NCI-H1417 treated with DMSO at 0.1 percent for 48 hours (cell line): ENCODE data around the gene MVD.
A peak's percentile ranks its signal among the peaks of the same experiment; 100 is the strongest.

Experiments used
- DNase-seq: peaks from one replicate; lab custom pipeline; 2025; lab: John Stamatoyannopoulos, UW

Gene MVD

DNA sequence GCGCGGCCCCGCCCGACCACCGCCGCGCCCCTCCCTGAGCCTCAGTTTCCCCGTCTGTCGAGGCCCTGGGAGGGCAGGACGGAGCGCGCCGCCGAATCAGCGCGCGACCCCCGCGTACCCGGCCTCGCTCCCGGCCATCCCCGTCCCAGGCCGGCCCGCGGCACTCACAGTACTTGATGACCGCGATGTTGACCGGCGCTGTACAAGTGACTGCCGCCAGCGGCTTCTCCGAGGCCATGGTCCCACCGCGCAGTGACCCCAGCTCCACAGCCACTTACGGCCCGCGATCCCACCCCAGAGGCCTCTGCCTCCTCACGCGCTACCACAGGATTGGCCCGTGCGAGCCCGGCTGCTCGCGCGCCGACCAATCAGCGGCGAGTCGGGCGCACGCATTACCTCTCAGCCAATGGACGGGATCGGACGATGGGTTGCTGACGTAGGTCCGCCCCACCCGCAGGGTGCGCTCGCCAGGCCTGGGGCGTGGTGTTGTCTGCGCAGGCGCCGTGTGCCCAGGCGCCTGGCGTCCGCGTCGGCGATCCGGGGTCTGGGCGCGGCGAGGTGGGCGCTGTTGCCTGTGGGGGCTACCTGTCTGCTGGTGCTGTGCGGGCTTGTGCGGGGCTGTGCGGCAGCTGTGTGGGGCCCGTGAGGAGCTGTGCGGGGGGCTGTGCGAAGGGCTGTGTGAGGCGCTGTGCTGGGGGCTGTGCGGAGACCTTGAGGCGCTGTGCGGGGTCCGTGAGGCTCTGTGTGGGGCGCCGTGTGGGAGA is at the start of gene MVD:
MVD (minus strand) TSS at position 249 of the 764 bp plus-strand sequence; CDS start at position 238, 11 bp downstream.
- peak; percentile 72 for DNase-seq

- no peak for DNase-seq
These were observed 49.6 kb upstream of the MVD start for GRCh38 chr16:88712362-88712979.

DNA sequence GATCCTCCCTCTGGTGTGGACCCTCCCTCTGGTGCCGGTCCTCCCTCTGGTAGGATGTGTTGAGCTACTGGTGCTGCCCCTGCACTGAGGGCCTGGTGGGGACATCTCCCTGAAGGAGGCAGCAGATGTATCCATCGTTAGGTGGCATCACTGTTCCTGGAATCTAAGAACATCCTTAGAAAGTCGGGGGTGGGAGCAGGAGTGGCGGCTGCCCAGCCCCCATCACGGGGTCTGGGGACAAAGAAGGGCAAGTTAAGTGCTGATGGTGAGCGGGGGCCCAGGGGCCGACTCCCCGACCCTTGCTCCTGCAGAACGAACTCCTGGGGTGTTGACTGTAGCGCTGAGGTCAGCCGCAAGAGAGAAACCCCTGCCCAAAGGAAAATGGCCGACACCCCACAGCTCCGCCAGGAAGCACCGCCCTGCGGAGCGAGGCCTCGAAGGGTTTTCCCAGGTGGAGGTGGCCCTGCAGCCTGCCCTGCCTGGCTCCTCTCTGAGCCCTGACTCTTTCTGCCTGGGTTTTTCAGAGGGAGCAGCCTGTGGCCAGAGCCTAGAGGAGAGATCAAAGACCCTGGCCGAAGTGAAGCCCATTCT is 49.0 kb upstream of the MVD start:
- no peak for DNase-seq

DNA sequence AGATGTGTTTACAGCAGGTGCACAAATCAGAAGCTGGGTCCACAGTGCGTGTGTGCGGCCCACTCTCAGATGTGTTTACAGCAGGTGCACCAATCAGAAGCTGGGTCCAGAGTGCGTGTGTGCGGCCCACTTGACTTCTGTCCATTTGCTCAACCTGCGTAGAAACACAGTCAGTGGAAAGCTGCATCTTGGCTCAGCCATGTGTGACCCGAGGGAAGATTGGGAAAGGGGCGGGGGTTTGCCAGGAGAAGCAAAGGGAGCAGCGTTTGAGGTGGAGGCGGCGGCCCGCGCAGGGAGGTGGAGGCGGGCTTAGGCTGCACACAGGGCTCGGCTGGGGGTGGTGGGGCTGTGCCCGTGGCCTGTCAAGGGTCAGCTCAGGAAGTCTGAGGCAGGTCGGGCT is 47.7 kb upstream of the MVD start:
- no peak for DNase-seq

GRCh38 chr16:88706965-88707826 is 44.3 kb upstream of the MVD start:
- DNase-seq, result no peak

DNA sequence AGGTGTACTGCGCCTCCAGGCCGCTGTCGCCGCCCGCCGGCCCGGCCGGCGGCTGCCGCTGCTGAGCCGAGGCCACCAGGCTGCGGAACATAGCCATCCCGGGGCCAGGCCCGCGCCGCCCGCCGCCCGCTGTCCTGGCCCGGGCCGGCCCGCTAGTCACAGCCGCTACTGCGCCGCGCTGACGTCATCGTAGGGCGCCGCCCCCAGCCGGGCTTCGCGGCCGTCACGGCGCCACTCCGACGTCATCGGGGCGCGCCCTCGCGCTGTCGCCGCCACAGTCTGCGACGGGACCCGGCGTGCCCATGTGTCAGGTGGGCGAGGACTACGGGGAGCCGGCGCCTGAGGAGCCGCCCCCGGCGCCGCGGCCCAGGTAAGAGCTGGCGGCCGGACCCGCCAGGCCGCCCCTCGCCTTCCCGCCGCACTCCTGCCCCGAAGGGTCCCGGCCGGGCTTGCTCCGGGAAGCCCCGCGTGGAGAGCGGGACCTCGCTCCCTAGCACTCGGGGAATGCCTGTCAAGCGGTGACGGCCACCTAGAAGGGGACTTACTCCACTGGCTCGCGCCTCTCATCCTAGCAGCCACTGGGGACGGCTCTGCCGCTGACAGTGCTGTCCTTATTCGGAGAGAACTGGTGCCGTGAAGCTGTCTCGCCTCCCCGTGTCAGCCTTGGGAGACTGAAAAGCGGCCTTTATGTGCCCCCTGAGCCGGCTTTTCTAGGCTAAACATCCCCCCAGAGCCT is 43.5 kb upstream of the MVD start, which contains the start of the genes CTU2 and RNF166:
CTU2 (plus strand) TSS at position 275 of the 736 bp plus-strand sequence; CDS start at position 303, 28 bp downstream.
RNF166 (minus strand) TSS at position 180 of the 736 bp plus-strand sequence; CDS start at position 97, 83 bp downstream.
- no peak for DNase-seq

DNA sequence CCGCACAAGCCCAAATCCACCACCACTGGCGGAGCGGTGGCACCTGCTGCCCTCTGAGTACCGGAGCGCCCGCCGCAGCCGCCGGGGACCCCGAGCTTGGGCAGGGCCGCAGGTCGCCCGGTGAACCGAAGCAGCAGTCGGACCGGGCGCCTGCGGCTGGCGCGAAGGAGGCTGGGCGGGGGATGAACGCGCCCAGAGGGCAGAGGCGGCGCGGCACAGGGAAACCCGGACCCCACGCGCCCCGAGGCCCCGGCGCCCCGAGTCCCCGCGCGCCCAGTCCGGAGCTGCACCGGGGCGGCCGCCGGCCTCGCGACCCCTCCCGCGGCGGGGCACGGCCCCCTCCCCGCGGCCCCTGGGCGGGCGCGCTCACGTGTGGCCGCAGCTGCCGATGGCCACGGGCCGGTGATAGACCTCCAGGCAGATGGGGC is 42.9 kb upstream of the MVD start:
- no peak for DNase-seq

DNA sequence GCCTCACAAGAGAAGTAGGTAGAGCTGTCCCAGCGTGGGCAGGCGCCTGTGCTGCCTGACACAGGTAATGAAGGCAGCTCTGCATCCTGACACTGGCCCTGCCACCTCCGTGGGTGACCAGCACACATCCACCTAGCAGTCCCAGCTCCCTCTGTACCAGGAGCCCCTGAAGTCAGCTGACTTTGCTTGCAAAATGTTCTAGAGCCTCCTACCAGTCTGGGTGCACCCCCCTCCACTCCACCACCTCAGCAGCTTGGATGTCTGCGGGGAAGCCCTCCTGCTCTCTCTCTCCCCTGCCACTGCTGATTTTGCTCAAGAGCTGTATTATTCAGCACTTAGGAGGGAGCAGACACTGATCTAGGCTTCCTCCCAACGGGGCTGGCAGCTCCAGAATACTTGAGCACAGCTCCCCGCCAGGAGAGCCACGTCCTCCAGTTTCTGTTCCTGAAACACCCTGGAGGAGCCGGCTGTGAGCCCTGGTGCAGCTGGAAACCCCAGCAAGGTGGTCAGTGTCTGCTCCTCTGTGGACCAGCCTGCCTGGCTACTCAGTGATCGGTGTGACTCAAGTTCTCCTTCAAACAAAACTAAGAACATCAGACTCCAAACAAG is 42.3 kb upstream of the MVD start:
- no peak for DNase-seq

DNA sequence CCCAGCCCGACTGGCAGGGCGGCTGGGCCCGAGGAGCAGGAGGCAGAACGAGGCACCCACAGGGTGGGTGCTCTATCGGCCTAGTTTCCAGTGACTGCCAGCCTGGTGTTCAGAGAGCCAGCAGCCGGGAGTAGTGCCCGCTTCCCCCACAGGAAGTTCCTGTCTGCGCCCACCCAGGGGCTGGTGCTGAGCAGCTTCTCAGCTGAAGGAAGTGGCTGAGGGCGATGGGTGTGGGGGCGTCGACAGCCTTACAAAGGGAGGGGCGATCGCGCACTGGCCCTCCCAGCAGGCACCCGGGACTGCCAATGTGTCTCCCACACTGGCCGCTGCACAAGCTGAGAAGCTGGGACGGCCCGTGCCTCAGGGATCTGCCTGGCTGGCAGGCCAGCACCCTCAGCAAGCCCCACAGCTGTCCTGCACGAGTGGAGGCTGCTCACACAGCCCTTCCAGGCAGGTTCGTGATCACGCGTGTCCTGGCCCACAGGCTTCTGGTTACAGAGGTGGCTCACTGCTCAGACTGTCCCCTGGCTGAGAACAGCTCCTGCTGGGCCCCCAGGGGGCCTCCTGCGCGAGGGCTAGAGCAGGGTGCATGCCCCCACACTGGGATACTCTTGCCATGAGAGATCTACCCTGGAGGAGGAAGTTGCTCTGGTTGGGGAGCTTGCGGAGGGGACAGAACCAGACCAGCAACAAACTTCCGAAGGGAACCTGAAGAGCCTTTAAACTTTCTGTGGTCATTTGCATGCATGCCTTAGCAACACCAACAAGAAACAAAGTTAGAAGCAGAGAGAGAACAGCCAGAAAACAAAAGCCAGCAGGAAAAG is 40.8 kb upstream of the MVD start:
- no peak for DNase-seq

DNA sequence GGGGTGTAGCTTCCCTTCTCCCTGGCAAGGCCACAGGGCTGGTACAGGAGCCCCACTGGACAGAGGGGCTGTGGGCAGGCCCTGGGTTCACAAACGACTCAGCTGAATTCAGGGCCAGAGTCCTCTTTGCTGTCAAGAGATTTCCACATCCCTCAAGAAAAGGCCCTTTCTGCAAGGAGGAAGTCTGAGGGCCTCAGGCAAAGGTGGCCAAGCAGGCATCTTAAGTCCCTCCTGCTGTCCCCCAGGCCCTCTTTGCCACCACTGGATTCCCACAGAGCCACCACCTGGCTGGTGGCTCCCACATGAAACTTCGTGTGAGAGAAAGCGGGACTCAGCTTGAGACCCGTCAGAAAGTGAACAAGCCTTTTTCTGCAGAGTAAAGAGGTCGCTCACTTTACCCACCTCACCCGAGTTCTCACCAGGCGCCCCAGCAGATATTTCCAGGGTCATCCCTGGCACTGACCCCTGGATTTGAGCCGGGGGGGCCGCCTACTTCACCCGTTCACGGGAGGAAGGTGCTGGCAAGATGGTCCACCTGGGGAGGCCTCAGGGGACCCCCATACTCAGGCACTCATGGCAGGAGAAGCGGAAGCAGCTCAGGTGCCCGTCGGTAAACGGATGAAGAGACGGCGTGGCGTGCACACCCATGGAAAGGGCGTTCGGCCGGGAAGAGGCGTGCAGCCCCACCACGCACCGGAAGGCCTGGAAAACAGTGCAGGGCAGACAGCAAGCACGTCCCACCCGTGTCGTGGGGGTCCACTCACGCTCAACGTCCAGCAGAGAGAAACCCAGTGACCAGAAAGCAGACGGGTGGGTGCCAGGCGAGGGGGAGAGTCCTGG is 39.7 kb upstream of the MVD start:
- no peak for DNase-seq

DNA sequence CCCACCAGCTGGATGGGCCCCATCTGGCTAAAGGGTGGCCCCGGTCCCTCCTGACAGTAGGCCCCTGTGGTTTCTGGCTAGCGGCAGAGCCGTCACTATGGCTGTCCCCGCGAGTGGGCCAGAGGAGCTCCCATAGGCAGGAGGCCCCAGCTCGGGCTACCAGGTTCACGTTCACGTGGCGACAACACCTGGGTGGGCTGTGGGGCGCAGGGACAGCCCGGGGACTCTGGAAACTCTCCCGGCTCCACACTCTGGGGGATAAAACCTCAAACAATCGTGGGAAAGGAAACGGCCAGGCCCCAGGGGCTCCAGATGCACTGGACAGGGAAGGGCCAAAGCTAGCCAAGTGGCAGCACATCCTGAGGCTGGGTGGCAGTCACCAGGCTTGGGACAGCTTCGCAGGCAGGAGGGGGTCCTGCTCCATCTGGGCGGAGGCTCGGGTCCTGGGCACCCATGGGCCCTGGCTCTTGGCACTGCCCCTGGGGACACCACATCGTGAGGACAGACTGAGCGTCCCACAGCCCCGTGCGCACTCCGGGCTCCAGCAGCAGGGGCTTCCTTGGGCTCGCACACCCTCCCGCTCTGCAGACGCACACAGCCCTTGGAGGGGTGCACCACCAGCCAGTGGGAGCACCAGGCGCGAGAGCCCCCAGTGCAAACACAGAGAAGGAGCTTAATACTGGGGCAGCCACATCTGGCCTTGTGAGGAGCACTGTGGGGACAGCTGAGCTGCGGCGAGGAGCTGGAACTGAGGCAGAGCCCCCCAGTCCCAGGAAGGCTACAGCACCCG is 38.9 kb upstream of the MVD start:
- DNase-seq, result no peak

GRCh38 chr16:88700636-88701482 is 38.0 kb upstream of the MVD start:
- no peak for DNase-seq

DNA sequence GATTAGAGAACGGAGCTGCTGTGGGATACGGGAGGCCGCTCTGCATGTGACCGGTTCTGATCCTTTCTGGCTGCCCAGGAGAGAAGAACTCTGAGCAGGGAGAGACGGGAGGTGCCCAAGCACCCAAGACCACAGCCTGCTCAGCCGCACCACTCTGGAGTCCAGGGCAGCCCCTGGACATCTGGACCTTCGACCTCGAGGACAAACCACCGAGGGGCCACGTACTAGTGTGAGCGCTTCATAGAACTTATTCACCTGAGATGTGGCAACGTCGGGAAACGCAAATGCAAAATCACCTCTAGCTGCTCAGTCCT is 37.4 kb upstream of the MVD start:
- no peak for DNase-seq

- no peak for DNase-seq
These were observed 36.3 kb upstream of the MVD start for GRCh38 chr16:88699180-88699579.

GRCh38 chr16:88698646-88699045 is 35.8 kb upstream of the MVD start:
- no peak for DNase-seq

- DNase-seq, result no peak
These were observed 35.1 kb upstream of the MVD start for GRCh38 chr16:88697831-88698615.
